Esophagus muscularis mucosa (tissue), 3 donors: Measurements from ENCODE around the gene DPH2.

ENCODE experiments used
- POLR2A ChIP-seq: fragments of 450-650 bp; IDR thresholded peaks from one replicate; pipeline ENCODE4 v1.6.1; 2017; ENCODE audit warnings: antibody characterized with exemption, moderate library complexity, mild to moderate bottlenecking, low read depth
- TF ChIP-seq, protein P1 (sequence below), 3 experiments: fragments of 200-600 bp in 2 of 3; fragments of 450-650 bp in 1 of 3; sonication (generic) in 2 of 3; IDR thresholded peaks; one replicate each; pipeline ENCODE4 v1.5.1; 2017 to 2019; ENCODE audit warnings: antibody characterized with exemption in 3 of 3, mild to moderate bottlenecking in 2 of 3, moderate library complexity in 1 of 3

DNA sequence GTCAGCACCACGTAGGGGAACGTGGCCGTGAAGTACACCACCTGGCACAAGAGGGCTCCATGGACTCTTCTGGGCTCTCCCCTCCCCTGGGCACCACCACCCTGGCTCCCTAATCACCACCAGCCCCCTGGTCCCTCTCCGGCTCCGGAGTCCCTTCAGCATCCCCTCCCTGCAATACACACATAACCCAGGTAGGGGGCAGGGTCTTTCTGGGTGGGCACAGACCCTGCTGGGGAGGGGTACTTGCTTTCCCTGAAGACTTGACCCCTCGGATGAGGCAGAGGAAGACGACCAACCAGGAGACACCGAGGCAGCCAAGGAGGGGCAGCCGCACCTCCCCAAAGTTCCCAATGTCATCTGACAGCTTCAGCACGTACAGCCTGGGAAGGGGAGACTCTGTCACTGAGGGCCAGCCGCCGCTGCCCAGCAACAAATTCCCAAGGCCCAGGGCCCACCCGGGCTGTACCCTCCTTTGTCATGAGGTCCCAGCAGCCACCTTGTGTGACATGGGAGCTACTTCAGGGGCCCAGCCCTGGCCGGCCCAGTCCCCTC, 32.9 kb downstream of the DPH2 start:
- TF ChIP-seq, protein P1, sequence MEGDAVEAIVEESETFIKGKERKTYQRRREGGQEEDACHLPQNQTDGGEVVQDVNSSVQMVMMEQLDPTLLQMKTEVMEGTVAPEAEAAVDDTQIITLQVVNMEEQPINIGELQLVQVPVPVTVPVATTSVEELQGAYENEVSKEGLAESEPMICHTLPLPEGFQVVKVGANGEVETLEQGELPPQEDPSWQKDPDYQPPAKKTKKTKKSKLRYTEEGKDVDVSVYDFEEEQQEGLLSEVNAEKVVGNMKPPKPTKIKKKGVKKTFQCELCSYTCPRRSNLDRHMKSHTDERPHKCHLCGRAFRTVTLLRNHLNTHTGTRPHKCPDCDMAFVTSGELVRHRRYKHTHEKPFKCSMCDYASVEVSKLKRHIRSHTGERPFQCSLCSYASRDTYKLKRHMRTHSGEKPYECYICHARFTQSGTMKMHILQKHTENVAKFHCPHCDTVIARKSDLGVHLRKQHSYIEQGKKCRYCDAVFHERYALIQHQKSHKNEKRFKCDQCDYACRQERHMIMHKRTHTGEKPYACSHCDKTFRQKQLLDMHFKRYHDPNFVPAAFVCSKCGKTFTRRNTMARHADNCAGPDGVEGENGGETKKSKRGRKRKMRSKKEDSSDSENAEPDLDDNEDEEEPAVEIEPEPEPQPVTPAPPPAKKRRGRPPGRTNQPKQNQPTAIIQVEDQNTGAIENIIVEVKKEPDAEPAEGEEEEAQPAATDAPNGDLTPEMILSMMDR (IDR thresholded peaks at IDR 0.05) = no peak
- no peak for TF ChIP-seq POLR2A
